Thoracic aorta (tissue), 2 donors: ENCODE results near the gene IL1RAPL2. TPM values are rescaled to one million over a fixed set of nuclear protein-coding genes. Genes with fewer than 3 reads are reported as not detected.

Source experiments
- ATAC-seq: fragments of 150-250 bp; one replicate; pipeline ENCODE4 v1.8.0; 2017; ENCODE audit warnings: low read depth; ENCODE audit not compliant: insufficient number of reproducible peaks, low FRiP score
- DNase-seq: peaks from one replicate; pipeline ENCODE4 v3.0.0-alpha.2; 2020; ENCODE audit warnings: low spot score
- H3K27ac ChIP-seq, 2 donors: fragments of 200-600 bp; sonication (generic); 1 replicate in 1 of 2; 2 replicates in 1 of 2; pipeline ENCODE4 v1.5.1; 2016; ENCODE audit warnings: mild to moderate bottlenecking in 2 of 2, moderate library complexity in 2 of 2
- H3K27me3 ChIP-seq: fragments of 200-600 bp; sonication (generic); replicated peaks from 2 replicates; pipeline ENCODE4 v1.6.0; 2016; ENCODE audit warnings: mild to moderate bottlenecking; ENCODE audit not compliant: insufficient read depth
- H3K36me3 ChIP-seq: fragments of 200-600 bp; sonication (generic); one replicate; pipeline ENCODE4 v1.5.1; 2016
- H3K4me1 ChIP-seq, 2 donors: fragments of 200-600 bp; sonication (generic); 1 replicate in 1 of 2; 2 replicates in 1 of 2; pipeline versions ENCODE4 v1.5.1 to v1.6.0; 2016; ENCODE audit warnings: low read depth in 2 of 2, mild to moderate bottlenecking in 1 of 2; ENCODE audit not compliant: control insufficient read depth in 1 of 2
- H3K4me3 ChIP-seq: fragments of 200-600 bp; sonication (generic); 2 replicates; pipeline ENCODE4 v1.5.1; 2016; ENCODE audit warnings: mild to moderate bottlenecking
- H3K9me3 ChIP-seq: fragments of 200-600 bp; sonication (generic); 2 replicates; pipeline ENCODE4 v1.5.1; 2016
- CTCF ChIP-seq: fragments of 200-600 bp; sonication (generic); IDR thresholded peaks from one replicate; pipeline ENCODE4 v1.5.1; 2019; ENCODE audit warnings: antibody characterized with exemption
- total RNA-seq, 2 donors: library from RNA; depleted of rRNA; stranded (reverse); fragments of >200 nt; gene quantifications; one replicate each; pipeline versions ENCODE4 v1.1.0 to v1.2.3, GENCODE V29; 2016

Gene IL1RAPL2
- total RNA-seq, 2 donors from 2014 or later, result not detected

- no peaks in the 10 kb centered on the region for H3K4me1 ChIP-seq
- H3K36me3 ChIP-seq, result no peaks in the 10 kb centered on the region
- ATAC-seq, result no peak
- no peaks in the 10 kb centered on the region for H3K27me3 ChIP-seq
- H3K4me3 ChIP-seq, result no peak overlapping the region
- H3K27ac ChIP-seq, result no peak overlapping the region
- no peak for TF ChIP-seq CTCF
- no peak for DNase-seq
- H3K9me3 ChIP-seq, result no peaks in the 10 kb centered on the region
These were observed 1.7 kb upstream of the IL1RAPL2 start for GRCh38 chrX:104564335-104564734.

- no peaks in the 10 kb centered on the region for H3K27me3 ChIP-seq
- H3K36me3 ChIP-seq, result no peaks in the 10 kb centered on the region
- H3K4me1 ChIP-seq, result no peaks in the 10 kb centered on the region
- no peak overlapping the region for H3K27ac ChIP-seq
- no peak overlapping the region for H3K4me3 ChIP-seq
- no peak for DNase-seq
- ATAC-seq, result no peak
- TF ChIP-seq CTCF, result no peak
- H3K9me3 ChIP-seq, result no peaks in the 10 kb centered on the region
These were observed 887 bp upstream of the IL1RAPL2 start for GRCh38 chrX:104564921-104565703.

- TF ChIP-seq CTCF, result no peak
- Histone ChIP-seq H3K27me3 (no peaks in the 10 kb centered on the region), H3K27ac (no peak overlapping the region), H3K9me3 (no peaks in the 10 kb centered on the region), H3K4me1 (no peaks in the 10 kb centered on the region), H3K36me3 (no peaks in the 10 kb centered on the region), H3K4me3 (no peak overlapping the region)
- ATAC-seq (no peak), DNase-seq (no peak)
These were observed 892 bp downstream of the IL1RAPL2 start for GRCh38 chrX:104566681-104567501.

- H3K27ac ChIP-seq, result no peak overlapping the region
- DNase-seq, result no peak
- TF ChIP-seq CTCF, result no peak
- no peaks in the 10 kb centered on the region for H3K27me3 ChIP-seq
- no peaks in the 10 kb centered on the region for H3K4me1 ChIP-seq
- H3K9me3 ChIP-seq, result no peaks in the 10 kb centered on the region
- no peak overlapping the region for H3K4me3 ChIP-seq
- no peak for ATAC-seq
- no peaks in the 10 kb centered on the region for H3K36me3 ChIP-seq
These were observed 1.5 kb downstream of the IL1RAPL2 start for GRCh38 chrX:104567506-104567905.

GRCh38 chrX:104568304-104568915 is 2.4 kb downstream of the IL1RAPL2 start:
- H3K27ac ChIP-seq, result no peak overlapping the region
- H3K27me3 ChIP-seq, result no peaks in the 10 kb centered on the region
- no peak for ATAC-seq
- H3K4me1 ChIP-seq, result no peaks in the 10 kb centered on the region
- DNase-seq, result no peak
- no peaks in the 10 kb centered on the region for H3K36me3 ChIP-seq
- no peak for TF ChIP-seq CTCF
- no peaks in the 10 kb centered on the region for H3K9me3 ChIP-seq
- no peak overlapping the region for H3K4me3 ChIP-seq
